GM20000 (cell line): ENCODE data around the gene ZNF664.

ENCODE experiments used
- DNase-seq: peaks from one replicate; pipeline ENCODE4 v3.0.0; 2012; ENCODE audit warnings: low spot score
- TF ChIP-seq, protein P1 (sequence below): IDR thresholded peaks from 2 replicates; pipeline ENCODE4 v1.5.1; 2012; ENCODE audit warnings: mild to moderate bottlenecking, control low read depth; ENCODE audit errors: extremely low read depth, missing control alignments

ZNF664 gene

GRCh38 chr12:124032265-124032886 lies 59.4 kb downstream of the ZNF664 start:
- peak; percentile 69 for DNase-seq

DNA sequence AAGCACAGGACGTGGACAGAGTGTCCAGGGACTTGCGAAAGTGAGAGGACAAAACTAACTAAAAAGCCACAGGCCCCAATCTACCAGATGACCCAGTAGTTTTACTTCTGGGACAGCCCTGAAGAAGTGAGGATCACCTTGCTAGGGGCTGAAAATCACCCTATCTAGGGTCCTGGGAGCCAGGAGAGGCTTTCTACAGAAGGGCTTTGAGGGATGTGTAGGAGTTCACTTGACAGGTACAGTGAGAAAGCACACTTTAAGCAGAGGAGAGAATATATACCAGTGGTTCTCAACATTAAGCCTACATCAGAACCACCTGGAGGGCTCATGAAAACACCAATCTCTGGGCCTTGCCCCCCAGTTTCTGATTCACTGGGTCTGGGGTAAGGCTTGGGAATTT lies 60.8 kb downstream of the ZNF664 start:
- no peak for DNase-seq
- TF ChIP-seq, protein P1, sequence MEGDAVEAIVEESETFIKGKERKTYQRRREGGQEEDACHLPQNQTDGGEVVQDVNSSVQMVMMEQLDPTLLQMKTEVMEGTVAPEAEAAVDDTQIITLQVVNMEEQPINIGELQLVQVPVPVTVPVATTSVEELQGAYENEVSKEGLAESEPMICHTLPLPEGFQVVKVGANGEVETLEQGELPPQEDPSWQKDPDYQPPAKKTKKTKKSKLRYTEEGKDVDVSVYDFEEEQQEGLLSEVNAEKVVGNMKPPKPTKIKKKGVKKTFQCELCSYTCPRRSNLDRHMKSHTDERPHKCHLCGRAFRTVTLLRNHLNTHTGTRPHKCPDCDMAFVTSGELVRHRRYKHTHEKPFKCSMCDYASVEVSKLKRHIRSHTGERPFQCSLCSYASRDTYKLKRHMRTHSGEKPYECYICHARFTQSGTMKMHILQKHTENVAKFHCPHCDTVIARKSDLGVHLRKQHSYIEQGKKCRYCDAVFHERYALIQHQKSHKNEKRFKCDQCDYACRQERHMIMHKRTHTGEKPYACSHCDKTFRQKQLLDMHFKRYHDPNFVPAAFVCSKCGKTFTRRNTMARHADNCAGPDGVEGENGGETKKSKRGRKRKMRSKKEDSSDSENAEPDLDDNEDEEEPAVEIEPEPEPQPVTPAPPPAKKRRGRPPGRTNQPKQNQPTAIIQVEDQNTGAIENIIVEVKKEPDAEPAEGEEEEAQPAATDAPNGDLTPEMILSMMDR: no peak

More at GRCh38 chr12:124032265-124032886, 59.4 kb downstream of the ZNF664 start:
- TF ChIP-seq, protein P1: peak; percentile 67

GRCh38 chr12:124034297-124034696 lies 61.3 kb downstream of the ZNF664 start:
- no peak for DNase-seq
- TF ChIP-seq, protein P1: no peak

GRCh38 chr12:124035163-124035562 lies 62.1 kb downstream of the ZNF664 start:
- no peak for DNase-seq
- TF ChIP-seq, protein P1: no peak

GRCh38 chr12:124036171-124036598 lies 63.2 kb downstream of the ZNF664 start:
- DNase-seq: no peak
- TF ChIP-seq, protein P1: no peak

DNA sequence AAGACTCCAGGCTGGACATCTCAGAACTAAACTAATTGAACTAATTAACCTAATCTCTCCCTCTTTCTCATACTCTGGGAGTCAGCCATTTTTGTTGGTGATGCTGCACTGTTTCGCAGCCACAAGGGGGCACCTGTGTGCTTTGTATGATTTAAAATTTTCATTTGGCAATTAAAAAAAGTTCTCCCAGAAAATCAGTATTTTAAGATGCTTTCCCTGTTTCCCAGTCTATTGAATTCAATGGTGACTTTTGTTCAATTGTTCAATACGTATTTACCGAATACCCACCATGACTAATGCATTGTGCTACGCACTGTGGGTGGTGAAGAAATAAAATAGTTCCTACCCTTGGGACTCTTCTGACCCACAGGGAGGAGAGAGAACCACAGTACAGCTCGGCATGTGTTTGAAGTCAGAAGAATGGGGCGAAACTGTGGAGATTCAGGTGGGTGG lies 63.7 kb downstream of the ZNF664 start:
- TF ChIP-seq, protein P1: peak; percentile 72

GRCh38 chr12:124037331-124037730 lies 64.3 kb downstream of the ZNF664 start:
- TF ChIP-seq, protein P1: no peak
- no peak for DNase-seq

More for the DNA sequence above, 63.7 kb downstream of the ZNF664 start:
- DNase-seq: peak; percentile 73
